Stimulated activated CD4-positive, alpha-beta T cell treated with anti-CD3 and anti-CD28 coated beads, Interleukin-4, amount 100 ng/mL, for 48 hours (primary cell): ENCODE results near the gene HADH.
"Not testable (repeated sequence)": the region's sequence is repeated elsewhere in the genome, so short reads cannot be mapped to it uniquely, and the experiment has no call there.

Experiments used
- DNase-seq, 2 donors: peaks; one replicate each; pipeline ENCODE4 v3.0.0-alpha.2; 2020; ENCODE audit warnings: low read depth in 2 of 2

Gene HADH

GRCh38 chr4:108031427-108032083 lies 41.9 kb downstream of the HADH start:
- peak in 1 of 2 donors; percentile 47 for DNase-seq

GRCh38 chr4:108033348-108033747 lies 43.7 kb downstream of the HADH start:
- no peak for DNase-seq

DNA sequence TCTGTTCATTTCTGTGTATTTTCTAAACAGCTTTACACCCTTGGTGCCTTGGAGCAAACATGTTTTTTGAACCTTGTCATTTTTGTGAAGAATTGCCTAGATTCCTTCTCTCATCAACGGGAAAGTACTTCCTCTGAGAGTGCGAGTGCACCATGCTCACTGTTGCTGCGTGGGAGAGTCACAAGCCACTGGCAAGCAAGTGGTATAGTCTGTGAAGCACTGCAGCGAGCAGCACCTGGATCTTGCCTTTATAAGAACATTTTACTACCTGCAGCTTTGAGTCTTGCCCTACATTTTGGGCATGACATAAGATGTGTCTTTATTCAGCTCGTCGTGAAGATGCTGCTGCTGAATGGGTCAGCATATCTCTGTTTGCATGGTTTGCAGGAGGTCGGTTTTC lies 44.9 kb downstream of the HADH start:
- DNase-seq, result no peak

DNA sequence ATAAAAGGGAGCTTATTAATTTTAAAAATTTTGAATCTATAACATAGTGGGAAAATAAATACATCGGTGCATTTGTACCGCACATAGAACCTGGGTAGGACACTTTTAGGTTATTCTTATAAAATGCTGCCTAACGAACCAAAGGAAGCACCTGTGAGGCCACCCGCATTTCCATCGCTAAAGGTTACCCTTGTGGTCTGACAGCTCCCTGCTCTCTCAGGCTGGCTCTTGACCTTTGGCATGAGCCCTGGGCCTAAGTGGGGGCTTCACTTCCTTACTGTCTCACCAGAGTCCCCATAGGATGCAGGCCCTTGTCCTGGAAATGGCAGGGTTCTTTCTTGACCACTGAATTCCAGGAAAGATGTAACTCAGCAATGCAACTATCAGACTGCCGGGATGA lies 46.0 kb downstream of the HADH start:
- DNase-seq, result no peak

GRCh38 chr4:108036213-108036612 lies 46.5 kb downstream of the HADH start:
- peak; percentile 40 to 53 for DNase-seq

DNA sequence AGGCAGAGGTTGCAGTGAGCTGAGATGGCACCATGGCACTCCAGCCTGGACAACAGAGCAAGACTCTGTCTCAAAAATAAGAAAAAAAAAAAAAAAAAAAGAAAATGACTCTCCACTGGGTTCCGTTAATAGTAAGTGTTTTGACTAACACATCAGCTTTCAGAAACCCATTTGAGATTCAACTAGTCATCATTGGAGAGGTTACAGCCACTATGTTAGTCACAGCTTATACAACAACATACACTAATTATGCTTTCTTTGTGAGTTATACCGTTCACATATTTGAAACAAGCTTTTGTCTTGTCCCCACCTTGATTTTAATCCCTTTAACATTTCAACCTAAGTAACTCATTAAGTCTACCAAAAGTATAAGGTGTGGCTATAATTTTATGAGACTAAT lies 48.2 kb downstream of the HADH start:
- no peak for DNase-seq

DNA sequence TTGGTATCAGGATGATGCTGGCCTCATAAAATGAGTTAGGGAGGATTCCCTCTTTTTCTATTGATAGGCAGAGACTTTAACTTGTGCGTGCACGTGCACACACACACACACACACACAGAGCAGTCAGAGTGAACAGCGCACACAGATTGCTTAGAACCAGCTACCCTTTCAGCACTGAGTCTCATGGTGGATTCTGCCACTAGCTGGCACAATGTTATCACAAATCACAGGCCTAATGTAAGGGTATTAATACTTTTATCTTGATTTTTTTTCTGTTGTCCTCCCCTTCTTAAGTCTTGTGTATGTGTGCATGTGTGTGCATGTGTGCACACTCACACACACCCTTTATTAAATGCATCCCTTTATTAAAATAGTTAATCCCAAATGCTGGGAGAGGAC lies 53.2 kb downstream of the HADH start:
- DNase-seq, result no peak

GRCh38 chr4:108043526-108043925 lies 53.8 kb downstream of the HADH start:
- DNase-seq, result no peak

- no peak for DNase-seq
These were observed 55.4 kb downstream of the HADH start for GRCh38 chr4:108044951-108045686.

GRCh38 chr4:108045687-108046024 lies 56.0 kb downstream of the HADH start:
- no peak for DNase-seq

DNA sequence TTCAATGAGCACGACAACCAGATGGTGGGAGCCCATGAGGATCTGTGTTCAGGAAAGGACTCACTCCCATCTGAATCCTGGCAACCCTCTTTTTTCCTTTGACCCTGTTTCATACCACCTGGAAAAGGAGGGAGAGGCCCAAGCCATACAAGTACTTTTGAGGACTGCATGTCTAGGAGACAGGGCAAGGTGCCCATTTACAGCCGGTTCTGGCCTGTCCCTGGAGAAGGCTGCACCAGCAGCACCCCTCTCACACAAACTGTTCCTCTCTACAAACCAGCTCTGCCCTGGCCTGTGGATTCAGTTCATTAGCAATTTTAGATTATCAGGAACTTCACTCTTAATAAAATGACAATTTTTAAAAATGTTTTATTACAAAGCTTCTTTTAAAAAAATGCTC lies 57.5 kb downstream of the HADH start:
- no peak for DNase-seq

DNA sequence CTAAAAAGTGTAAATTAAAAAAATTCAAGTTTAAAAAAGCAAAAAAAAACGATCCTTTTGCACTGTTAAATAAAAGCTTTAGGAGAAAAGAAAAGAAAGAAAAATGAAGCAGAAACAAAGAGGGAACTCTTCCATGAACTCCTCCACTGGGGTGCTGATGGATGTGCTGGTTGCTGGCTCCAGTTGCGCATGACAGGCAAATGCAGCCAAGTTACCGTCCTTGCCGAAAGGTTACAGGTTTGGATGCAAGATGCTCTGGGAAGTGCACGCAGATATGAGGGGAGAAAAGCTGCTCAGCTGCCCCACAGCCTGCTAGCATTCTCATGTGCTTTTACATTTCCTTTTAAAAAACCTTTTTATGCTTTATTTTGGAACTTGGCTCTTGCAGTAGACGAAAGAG lies 58.5 kb downstream of the HADH start:
- DNase-seq, result no peak

DNA sequence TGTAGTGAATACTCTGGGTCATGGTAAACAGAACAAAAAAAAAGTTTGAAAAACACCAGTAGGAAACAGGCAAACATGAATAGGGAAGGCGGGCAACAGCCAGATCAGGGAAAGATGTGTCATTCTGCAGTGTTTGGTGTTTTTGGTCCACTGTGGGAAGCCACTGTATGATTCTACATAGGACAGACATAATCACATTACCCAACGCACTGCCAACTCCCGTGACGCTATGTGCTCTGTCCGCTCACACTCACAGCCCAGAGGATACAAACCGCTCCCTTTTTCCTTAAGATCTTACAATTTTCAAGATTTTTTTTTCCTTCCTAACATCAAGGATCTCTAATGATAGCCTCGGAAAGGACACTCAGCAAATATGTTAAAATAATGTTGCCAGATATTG lies 59.3 kb downstream of the HADH start:
- DNase-seq, result no peak

DNA sequence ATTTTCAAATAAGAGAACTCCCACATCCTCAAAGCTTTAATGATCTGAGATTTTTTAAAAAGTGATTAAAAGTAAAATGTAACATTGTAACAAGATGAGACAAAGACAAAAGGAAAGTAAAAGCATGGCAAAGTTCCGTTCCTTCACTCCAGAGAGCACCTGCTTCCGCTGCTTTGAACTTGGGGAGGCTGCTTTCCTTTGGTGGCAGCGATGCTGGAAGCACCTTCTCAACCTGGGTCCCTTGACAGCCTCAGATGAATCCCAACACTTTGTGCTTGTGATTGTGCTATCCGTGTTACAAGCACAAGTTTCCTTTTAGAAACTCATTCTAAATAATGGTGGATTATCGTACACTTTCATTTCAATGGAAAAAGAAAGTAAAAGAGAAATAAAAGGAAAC lies 59.7 kb downstream of the HADH start:
- no peak for DNase-seq

GRCh38 chr4:108050166-108051111 lies 60.8 kb downstream of the HADH start:
- DNase-seq, result not testable (repeated sequence)

GRCh38 chr4:108051343-108051742 lies 61.7 kb downstream of the HADH start:
- DNase-seq, result no peak

DNA sequence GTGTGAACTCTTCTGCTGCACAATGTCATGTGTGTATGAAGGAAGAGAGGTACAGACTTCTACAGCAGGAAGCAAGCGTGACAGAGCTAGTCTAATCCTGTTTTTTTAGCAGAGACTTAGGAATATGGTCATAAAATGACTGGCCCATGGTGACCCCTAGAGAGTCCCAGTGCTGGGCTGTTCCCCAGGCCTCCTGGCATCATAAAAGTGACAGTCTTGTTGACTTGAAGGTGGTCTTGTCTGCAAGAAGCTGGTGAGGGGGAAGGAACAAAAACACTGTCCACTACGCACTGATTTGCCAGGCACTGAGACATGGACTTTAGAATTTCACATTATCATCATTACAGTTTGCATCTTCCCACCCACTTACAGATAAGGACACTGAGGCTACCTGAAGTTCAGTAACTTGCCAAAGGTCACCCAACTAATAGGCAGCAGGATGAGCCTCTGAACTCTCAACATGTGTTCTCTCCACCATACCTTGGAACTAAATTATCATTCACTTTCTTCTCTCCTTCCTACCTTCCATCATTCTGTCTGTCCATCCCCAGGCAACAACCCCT lies 63.0 kb downstream of the HADH start:
- no peak for DNase-seq

DNA sequence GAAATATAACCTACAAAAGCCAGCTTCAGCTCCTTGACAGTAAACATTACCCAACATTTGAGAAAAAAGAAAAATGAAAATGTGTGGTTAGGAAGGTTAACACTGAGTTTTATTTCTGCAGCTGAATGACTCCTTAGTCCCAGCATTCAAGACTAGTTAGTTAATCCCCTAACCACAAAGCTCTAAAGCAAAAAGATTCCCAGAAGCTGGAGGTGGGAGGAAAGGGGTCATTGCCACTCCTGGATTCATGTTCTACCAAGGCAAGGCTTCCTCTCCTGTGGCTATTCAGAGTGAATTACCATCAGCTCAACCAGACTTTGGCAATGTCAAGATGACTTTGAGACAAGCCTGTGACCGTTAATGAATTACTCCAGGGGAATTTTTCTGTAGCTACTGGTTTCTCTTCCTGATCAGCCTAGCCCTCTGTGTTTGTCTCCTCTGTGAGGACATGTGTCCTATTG lies 63.6 kb downstream of the HADH start:
- DNase-seq, result no peak

DNA sequence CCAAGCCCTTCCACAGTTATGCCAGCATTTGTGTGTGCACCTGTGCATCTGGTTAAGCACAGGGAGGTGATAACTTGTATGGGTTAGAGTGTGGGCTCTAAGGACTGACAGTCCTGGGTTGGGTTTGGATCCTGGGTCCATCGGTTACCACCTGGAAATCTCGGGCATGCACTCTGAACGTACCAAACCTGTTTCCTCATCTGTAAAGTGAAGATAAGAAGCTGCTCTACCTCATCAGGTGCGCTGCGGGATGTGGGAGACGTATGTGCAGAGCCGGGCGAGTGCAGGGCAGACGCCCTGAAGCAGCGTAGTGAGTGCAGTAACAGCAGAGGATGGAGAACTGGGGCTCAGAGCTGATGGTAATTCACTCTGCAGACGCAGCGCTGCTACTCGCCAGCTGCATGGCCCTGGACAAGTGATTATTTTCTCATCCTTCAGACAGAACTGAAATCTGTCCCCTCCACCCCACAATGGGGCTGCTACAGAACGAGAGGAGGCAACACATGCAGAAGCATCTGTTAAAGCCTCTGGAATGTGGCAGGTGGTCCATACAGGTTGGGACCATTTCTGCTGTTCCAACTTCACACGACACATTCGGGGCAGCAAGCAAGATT lies 64.4 kb downstream of the HADH start:
- DNase-seq, result no peak

DNA sequence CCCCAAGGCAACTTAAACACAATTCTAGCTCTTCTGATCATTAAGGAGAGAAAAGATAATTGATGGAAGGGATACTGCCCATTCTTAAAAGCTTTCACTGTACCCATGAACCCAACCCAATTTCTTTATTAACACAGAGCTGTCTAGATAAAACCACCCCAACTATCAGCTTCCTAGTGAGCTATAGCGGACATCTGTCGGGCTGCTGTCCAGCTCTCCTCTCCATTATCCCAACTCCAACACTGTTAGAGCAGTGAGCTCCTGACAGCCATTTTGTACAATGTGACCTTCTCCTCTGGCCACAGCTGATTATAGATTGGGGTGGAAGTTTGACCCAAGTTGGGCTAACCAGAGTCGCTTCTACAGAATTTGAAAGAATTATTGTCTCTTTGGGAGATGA lies 66.1 kb downstream of the HADH start:
- no peak for DNase-seq

GRCh38 chr4:108056418-108056817 lies 66.7 kb downstream of the HADH start:
- no peak for DNase-seq
